Activated CD4-positive, alpha-beta T cell treated with anti-CD3 and anti-CD28 coated beads for 48 hours (primary cell): ENCODE data around the gene PLCL2.
A peak's percentile ranks its signal among the peaks of the same experiment; 100 is the strongest.

Experiments
- DNase-seq: peaks from one replicate; pipeline ENCODE4 v3.0.0-alpha.2; 2020

Gene PLCL2

DNA sequence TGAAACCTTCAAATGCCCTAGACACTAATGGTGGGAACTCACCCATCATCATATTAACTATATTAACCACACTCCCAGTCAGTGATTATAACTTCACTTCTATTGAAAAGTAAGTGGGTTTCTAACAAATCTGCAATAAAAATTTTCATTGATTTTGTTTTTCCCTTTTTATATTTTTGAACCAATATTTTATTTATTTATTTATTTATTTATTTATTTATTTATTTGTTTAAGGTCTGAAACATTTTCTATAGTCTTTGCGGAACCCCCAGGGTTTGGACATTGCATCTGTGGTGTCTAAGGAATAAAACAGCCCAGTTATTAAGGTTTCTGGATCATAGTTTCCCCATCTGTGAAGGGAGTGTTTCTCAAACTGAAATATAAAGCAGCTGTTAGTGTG lies 16.2 kb upstream of the PLCL2 start:
- DNase-seq = no peak

DNA sequence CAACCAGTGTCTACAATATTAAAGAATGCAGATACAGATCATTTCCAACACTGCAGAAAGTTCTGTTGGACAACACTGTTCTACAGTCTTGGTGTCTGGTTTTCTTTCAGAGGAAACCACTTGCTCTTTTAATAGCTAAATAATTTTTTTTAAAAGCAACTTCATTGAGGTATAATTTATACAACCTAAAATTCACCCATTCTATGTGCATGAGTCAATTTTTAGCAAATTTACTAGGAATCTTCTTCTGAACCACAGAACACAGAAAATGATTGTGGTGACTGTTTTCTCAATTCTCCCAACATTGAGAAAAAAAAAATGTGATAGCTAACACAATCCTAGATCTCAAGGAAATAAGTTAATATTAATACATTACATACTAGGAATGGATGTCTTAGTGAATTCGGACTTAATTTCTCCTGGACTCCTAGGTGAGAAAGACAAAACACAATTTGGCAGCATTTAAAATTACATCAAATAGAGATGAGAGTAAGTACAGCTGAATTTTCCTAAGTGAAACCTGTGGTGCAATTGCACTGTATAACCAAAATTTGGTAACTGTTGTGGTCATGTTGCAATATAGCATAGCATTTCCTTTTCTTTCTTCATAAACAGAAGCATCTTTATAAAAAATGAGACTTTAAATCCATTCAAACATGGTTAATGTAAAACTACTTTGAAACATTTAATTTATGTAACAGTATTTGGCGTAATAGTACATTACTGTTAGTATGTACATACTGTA lies 15.3 kb upstream of the PLCL2 start:
- DNase-seq = no peak

DNA sequence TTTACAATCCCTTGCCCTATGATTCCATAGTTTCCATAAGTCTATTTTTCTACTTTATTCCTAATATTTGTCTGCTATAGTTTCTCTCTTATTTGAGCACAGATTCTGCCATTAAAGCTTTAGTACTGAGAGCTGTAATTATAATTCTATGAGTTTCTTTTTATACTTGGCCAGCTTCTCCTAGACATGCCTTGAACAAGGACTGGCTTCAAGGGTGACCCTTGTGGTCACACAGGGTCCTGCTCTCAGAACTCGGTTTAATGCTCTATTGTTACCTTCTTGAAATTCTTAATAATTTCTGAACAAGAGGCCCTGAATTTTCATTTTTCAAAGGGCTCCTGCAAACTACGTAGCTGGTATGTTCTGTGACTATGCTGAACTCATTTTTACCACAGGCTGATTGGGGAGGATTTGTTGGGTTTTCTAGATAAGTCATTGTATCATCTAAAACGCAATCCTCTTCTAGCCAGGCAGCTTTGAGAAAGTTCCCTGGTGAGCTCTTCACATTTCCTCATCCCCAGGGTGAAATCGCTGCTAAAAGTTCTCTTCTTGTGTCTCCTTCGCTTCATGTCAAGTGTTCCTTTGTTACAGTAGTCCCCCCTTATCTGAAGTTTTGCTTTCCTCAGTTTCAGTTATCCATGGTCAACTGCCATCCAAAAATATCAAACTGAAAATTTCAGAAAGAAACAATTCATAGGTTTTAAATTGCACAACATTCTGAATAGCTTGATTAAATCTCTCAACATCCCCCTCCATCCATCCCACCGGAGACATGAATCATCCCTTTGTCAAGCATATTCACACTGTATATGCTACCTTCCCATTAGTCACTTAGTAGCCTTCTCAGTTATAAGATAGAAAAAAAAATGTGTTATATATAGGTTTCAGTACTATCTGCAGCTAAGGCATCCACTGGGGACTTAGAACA lies 12.6 kb upstream of the PLCL2 start:
- DNase-seq = no peak

- DNase-seq = no peak
These were observed 10.9 kb upstream of the PLCL2 start for GRCh38 chr3:16873872-16874271.

GRCh38 chr3:16875876-16876550 lies 8.7 kb upstream of the PLCL2 start:
- no peak for DNase-seq

- DNase-seq = no peak
These were observed 7.2 kb upstream of the PLCL2 start for GRCh38 chr3:16877505-16877904.

DNA sequence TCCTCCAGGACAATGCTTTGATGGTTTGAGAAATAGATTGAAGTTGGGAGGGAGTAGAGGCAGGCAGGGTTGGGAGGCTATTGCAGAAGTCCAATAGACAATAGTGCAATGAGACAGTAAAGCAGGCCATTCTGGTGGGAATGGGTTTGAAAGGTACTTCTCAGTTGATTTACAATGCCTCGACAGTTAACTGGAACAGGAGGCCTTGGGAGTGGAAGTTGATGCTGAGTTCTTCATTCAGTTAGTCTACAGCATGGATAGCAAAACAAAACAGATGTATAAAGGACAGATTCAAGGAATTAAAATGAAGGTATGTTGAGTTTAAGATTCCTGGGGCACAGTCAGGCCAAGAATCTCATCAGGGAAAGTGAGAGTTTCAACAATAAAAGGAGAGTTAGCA lies 6.8 kb upstream of the PLCL2 start:
- DNase-seq = no peak

DNA sequence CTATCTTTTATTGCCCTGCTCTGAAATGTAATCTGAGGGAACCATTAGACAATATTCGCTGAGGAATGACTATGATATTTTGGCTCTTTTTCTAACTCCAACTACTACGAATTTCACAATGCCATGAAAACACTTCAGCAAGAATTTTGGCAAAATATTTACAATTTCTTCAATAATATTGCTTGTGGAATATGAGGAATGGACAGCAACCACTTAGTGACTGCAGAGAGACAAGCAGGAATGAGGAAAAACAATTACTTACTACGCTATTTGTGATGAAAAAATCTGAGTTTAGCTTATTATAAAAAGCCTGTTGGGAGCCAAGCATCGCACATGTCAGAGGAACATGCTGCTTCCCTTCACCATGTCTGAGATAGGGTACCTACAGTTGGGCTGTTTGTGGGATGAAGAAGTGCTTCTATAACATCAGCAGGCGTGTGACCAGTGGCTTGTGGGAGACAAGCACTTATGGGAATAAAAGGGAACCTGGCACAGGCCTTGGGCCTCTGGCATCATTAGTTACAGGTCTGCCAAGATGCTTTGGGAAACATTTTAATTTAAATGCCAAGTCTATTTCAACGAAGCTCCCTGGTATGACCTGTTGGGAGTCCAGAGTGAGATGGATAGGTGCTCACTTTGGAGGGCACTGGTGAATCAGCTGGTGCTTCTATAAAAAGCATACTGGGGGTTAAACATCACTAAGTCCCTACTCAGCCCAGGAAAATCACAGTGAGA lies 2.7 kb upstream of the PLCL2 start:
- no peak for DNase-seq

GRCh38 chr3:16883057-16883722 lies 1.6 kb upstream of the PLCL2 start:
- DNase-seq = no peak

GRCh38 chr3:16883723-16884083 lies 1.1 kb upstream of the PLCL2 start:
- DNase-seq = no peak

DNA sequence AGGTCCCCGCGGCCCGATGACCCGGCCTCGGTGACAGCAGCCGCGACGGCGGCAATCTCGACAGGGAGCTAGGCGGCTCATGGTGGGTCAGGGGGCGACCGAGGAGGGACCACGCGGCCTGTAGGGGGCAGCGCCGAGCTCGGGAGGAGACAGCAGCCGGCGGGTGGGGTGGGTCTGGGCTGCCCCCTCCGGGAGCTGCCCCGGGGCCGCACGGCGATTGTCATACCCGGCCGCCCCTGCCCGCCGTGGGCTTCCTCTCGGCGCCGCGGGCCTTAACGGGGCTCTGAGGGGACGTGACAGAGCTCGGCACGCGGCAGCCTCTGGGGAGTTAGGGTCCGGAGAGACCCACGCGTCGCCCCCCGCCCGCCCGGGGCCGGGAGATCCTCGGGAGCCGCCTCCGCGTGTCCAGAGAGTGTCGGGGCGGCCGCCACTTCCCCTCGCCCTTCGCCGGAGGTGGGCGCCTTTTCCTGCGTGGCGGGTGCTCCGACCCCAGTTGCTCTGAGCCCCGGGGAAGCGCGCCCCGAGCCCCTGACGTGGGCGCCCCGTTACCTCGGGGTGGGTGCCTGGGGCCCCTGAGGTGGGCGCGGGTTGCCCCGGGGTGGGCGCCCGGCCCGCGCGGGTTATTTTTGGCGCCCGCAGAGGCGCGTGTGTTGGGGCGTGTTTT lies 539 bp upstream of the PLCL2 start:
- DNase-seq = peak; percentile 85

GRCh38 chr3:16885593-16886302 lies 993 bp downstream of the PLCL2 start:
- DNase-seq = no peak

- no peak for DNase-seq
These were observed 1.5 kb downstream of the PLCL2 start for GRCh38 chr3:16886303-16886683.

- no peak for DNase-seq
These were observed 2.4 kb downstream of the PLCL2 start for GRCh38 chr3:16887130-16887529.

DNA sequence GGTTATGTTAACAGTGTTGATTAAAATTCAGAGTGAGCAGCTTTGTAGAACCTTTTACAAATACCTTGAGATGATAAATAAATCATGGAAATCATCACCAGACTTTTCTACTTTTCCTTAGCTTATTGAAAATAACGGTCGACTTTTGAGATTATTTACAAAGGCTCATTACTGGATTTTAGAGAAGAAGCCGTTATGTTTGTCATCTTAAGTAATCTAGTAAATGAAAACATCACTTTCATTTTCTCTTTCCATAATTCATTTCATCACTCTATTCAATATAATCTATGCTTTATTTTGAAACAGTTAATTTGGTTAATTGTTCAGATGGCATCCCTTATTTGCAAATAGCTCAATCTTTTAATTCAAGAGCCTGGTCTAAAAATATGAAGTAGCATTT lies 3.6 kb downstream of the PLCL2 start:
- DNase-seq = no peak

GRCh38 chr3:16888785-16889607 lies 4.2 kb downstream of the PLCL2 start:
- DNase-seq = no peak

GRCh38 chr3:16890597-16891333 lies 6.0 kb downstream of the PLCL2 start:
- no peak for DNase-seq

DNA sequence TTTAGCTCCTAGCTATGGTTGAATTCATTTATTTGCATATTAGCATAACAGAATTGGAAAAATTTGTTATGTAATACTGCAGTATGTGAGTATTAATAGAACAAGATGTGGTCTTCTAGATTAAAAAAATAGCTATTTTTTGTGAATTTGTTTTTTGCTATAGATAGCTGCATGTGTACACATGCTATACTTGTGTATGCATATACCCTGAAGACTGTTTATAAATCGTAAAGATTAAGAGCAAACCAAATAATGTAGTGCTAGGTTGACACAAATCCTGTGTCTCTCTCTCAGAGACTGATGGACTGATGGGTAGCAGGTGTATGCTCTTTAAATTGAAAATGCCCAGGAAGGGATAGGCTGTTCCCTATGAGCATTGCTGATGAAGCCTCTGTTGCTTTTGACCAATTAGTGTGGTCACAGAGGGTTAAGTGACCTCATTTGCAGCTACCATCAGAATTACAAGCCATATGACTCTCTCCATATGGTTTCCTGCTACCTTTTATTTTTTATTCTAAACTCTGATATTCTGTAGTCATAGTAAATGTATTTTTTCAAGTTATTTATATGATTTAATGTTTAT lies 9.0 kb downstream of the PLCL2 start:
- no peak for DNase-seq

- DNase-seq = no peak
These were observed 11.4 kb downstream of the PLCL2 start for GRCh38 chr3:16896094-16896627.
